Sigmoid colon (tissue), 7 donors: Measurements from ENCODE around the gene BCL7A. TPM values are rescaled to one million over a fixed set of nuclear protein-coding genes. Genes with fewer than 3 reads are reported as not detected.

Source experiments
- DNase-seq: peaks from one replicate; pipeline ENCODE4 v3.0.0-alpha.2; 2019
- H3K27ac ChIP-seq, 4 donors: fragments of 200-600 bp; sonication (generic); one replicate each; pipeline ENCODE4 v1.5.1; 2016 to 2019; ENCODE audit warnings: mild to moderate bottlenecking in 1 of 4
- H3K27me3 ChIP-seq, 3 donors: fragments of 200-600 bp; sonication (generic); one replicate each; pipeline ENCODE4 v1.5.1; 2019; ENCODE audit warnings: mild to moderate bottlenecking in 1 of 3
- H3K36me3 ChIP-seq, 4 donors: fragments of 200-600 bp; sonication (generic); one replicate each; pipeline ENCODE4 v1.5.1; 2016 to 2019
- H3K4me1 ChIP-seq, 4 donors: fragments of 200-600 bp; sonication (generic); one replicate each; pipeline ENCODE4 v1.5.1; 2017 to 2019
- H3K4me3 ChIP-seq, 4 donors: fragments of 200-600 bp; sonication (generic); one replicate each; pipeline ENCODE4 v1.5.1; 2017 to 2019; ENCODE audit warnings: mild to moderate bottlenecking in 2 of 4, moderate library complexity in 1 of 4
- H3K9me3 ChIP-seq, 4 donors: fragments of 200-600 bp in 3 of 4; sonication (generic) in 3 of 4; one replicate each; pipeline versions ENCODE4 v1.5.1 to v1.6.1; 2013 to 2019
- CTCF ChIP-seq, 4 experiments: fragments of 450-650 bp in 3 of 4; fragments of 200-600 bp in 1 of 4; IDR thresholded peaks; one replicate each; pipeline ENCODE4 v1.5.1; 2016 to 2019; ENCODE audit warnings: antibody characterized with exemption in 4 of 4, mild to moderate bottlenecking in 3 of 4, moderate library complexity in 2 of 4
- EP300 ChIP-seq, 4 donors: sonication (generic); formaldehyde crosslinking; IDR thresholded peaks; one replicate each; pipeline ENCODE4 v1.6.1; 2017; ENCODE audit warnings: antibody characterized with exemption in 4 of 4
- POLR2A ChIP-seq, 2 donors: fragments of 450-650 bp; IDR thresholded peaks; one replicate each; pipeline ENCODE4 v1.6.1; 2016; ENCODE audit warnings: antibody characterized with exemption in 2 of 2, mild to moderate bottlenecking in 2 of 2, moderate library complexity in 2 of 2
- POLR2AphosphoS5 ChIP-seq, 4 donors: sonication (generic); formaldehyde crosslinking; IDR thresholded peaks; one replicate each; pipeline ENCODE4 v1.6.1; 2017; ENCODE audit warnings: antibody characterized with exemption in 4 of 4
- WGBS, 2 donors: extraction: QIAGEN DNeasy Blood & Tissue Kit; methylation state at CpG; one replicate each; pipeline ENCODE4 v1.1.7; 2013; 5-methylcytosine and 5-hydroxymethylcytosine counted together
- intact Hi-C: fragments of 100-400 bp; cut with DNase I; formaldehyde crosslinking; loops from one replicate; pipeline ENCODE4 v1.15.1; 2023
- polyA plus RNA-seq, 3 donors: library from polyadenylated mRNA; stranded (reverse); fragments of 200-250 nt; gene quantifications; one replicate each; pipeline ENCODE4 v1.2.3, GENCODE V29; 2013
- total RNA-seq, 4 donors: library from RNA; depleted of rRNA; stranded (reverse); fragments of >200 nt; gene quantifications; one replicate each; pipeline ENCODE4 v1.1.0, GENCODE V29; 2016
- donor health status: healthy with polysubstance abuse.
- donor health status: Bipolar disorder and iron deficiency.
- donor health status: healthy.

Gene BCL7A
- total and polyA plus RNA-seq, 7 donors = 1.2 to 7.4 (median 6.4) TPM

GRCh38 chr12:121990692-121991603 is 30.7 kb upstream of the BCL7A start:
- Histone ChIP-seq H3K27ac (no peak overlapping the region), H3K9me3 (no peaks in the 10 kb centered on the region), H3K36me3 (no peaks in the 10 kb centered on the region), H3K27me3 (no peaks in the 10 kb centered on the region), H3K4me3 (no peak overlapping the region), H3K4me1 (no peaks in the 10 kb centered on the region)
- intact Hi-C loops = no loop called here
- WGBS, 2 donors = 73% methylated on average over 10 of the region's 10 CpGs
- TF ChIP-seq POLR2AphosphoS5 (IDR thresholded peaks at IDR 0.05) = no peak
- no peak for TF ChIP-seq EP300 (IDR thresholded peaks at IDR 0.05)
- no peak for TF ChIP-seq CTCF (IDR thresholded peaks at IDR 0.05)
- TF ChIP-seq POLR2A (IDR thresholded peaks at IDR 0.05) = no peak
- no peak for DNase-seq

GRCh38 chr12:121992059-121992879 is 29.4 kb upstream of the BCL7A start:
- 64 to 85% methylated on average over 21 of the region's 21 CpGs for WGBS, 2 donors
- no peak overlapping the region for H3K27ac ChIP-seq
- no peaks in the 10 kb centered on the region for H3K27me3 ChIP-seq
- no peaks in the 10 kb centered on the region for H3K9me3 ChIP-seq
- H3K36me3 ChIP-seq = no peaks in the 10 kb centered on the region
- intact Hi-C loops = no loop called here
- TF ChIP-seq POLR2AphosphoS5 (IDR thresholded peaks at IDR 0.05) (no peak), POLR2A (IDR thresholded peaks at IDR 0.05) (no peak), CTCF (IDR thresholded peaks at IDR 0.05) (no peak), EP300 (IDR thresholded peaks at IDR 0.05) (no peak)
- DNase-seq = no peak
- no peaks in the 10 kb centered on the region for H3K4me1 ChIP-seq
- H3K4me3 ChIP-seq = no peak overlapping the region

- 22 to 53% methylated on average over 9 of the region's 9 CpGs for WGBS, 2 donors
- intact Hi-C loops = no loop called here
- Histone ChIP-seq H3K27me3 (no peaks in the 10 kb centered on the region), H3K4me3 (no peak overlapping the region), H3K9me3 (peaks cover 0 to 2% (median 0%) of the 10 kb centered on the region in 4 donors), H3K4me1 (no peaks in the 10 kb centered on the region), H3K36me3 (no peaks in the 10 kb centered on the region), H3K27ac (no peak overlapping the region)
- TF ChIP-seq POLR2A (IDR thresholded peaks at IDR 0.05) = no peak
- TF ChIP-seq CTCF (IDR thresholded peaks at IDR 0.05) = no peak
- no peak for TF ChIP-seq POLR2AphosphoS5 (IDR thresholded peaks at IDR 0.05)
- TF ChIP-seq EP300 (IDR thresholded peaks at IDR 0.05) = no peak
- DNase-seq = no peak
Measured at GRCh38 chr12:121996050-121996944, 25.4 kb upstream of the BCL7A start.

GRCh38 chr12:121996945-121997612 is 24.6 kb upstream of the BCL7A start:
- DNase-seq = no peak
- Histone ChIP-seq H3K36me3 (no peaks in the 10 kb centered on the region), H3K9me3 (peaks cover 0 to 2% (median 0%) of the 10 kb centered on the region in 4 donors), H3K4me1 (no peaks in the 10 kb centered on the region), H3K27me3 (no peaks in the 10 kb centered on the region), H3K27ac (no peak overlapping the region), H3K4me3 (no peak overlapping the region)
- no peak for TF ChIP-seq POLR2AphosphoS5 (IDR thresholded peaks at IDR 0.05)
- TF ChIP-seq EP300 (IDR thresholded peaks at IDR 0.05) = no peak
- no peak for TF ChIP-seq CTCF (IDR thresholded peaks at IDR 0.05)
- no peak for TF ChIP-seq POLR2A (IDR thresholded peaks at IDR 0.05)
- 73 to 91% methylated on average over 13 of the region's 13 CpGs for WGBS, 2 donors
- intact Hi-C loops = no loop called here
